Measurements from ENCODE around the gene POLR1A. TPM values are rescaled to one million over a fixed set of nuclear protein-coding genes. Genes with fewer than 3 reads are reported as not detected.
A peak's percentile ranks its signal among the peaks of the same experiment; 100 is the strongest.

Gene POLR1A
- total RNA-seq, 1 donor from 2014 or later: 43.2 TPM

- Mint-ChIP-seq H3K27me3 (ENCODE audit: unreplicated experiment) (no peaks in the 10 kb centered on the region), H3K27ac (ENCODE audit: unreplicated experiment) (no peak overlapping the region), H3K4me3 (ENCODE audit: unreplicated experiment) (no peak overlapping the region), H3K4me1 (ENCODE audit: unreplicated experiment) (no peaks in the 10 kb centered on the region), H3K9me3 (ENCODE audit: unreplicated experiment) (no peaks in the 10 kb centered on the region), H3K36me3 (ENCODE audit: unreplicated experiment) (no peaks in the 10 kb centered on the region)
- DNase-seq (ENCODE audit: extremely low spot score, unreplicated experiment): peak; percentile 72
- TF ChIP-seq CTCF (IDR thresholded peaks at IDR 0.05): no peak
Observed at GRCh38 chr2:85988175-85988913, 117.3 kb downstream of the POLR1A start.

GRCh38 chr2:85987266-85988174 lies 118.2 kb downstream of the POLR1A start:
- H3K27me3 Mint-ChIP-seq (ENCODE audit: unreplicated experiment): no peaks in the 10 kb centered on the region
- no peak overlapping the region for H3K27ac Mint-ChIP-seq (ENCODE audit: unreplicated experiment)
- no peaks in the 10 kb centered on the region for H3K36me3 Mint-ChIP-seq (ENCODE audit: unreplicated experiment)
- no peaks in the 10 kb centered on the region for H3K9me3 Mint-ChIP-seq (ENCODE audit: unreplicated experiment)
- DNase-seq (ENCODE audit: extremely low spot score, unreplicated experiment): peak; percentile 62
- no peak overlapping the region for H3K4me3 Mint-ChIP-seq (ENCODE audit: unreplicated experiment)
- no peaks in the 10 kb centered on the region for H3K4me1 Mint-ChIP-seq (ENCODE audit: unreplicated experiment)
- no peak for TF ChIP-seq CTCF (IDR thresholded peaks at IDR 0.05)

GRCh38 chr2:85986121-85986520 lies 119.6 kb downstream of the POLR1A start:
- H3K27ac Mint-ChIP-seq (ENCODE audit: unreplicated experiment): no peak overlapping the region
- no peaks in the 10 kb centered on the region for H3K36me3 Mint-ChIP-seq (ENCODE audit: unreplicated experiment)
- no peaks in the 10 kb centered on the region for H3K9me3 Mint-ChIP-seq (ENCODE audit: unreplicated experiment)
- no peak overlapping the region for H3K4me3 Mint-ChIP-seq (ENCODE audit: unreplicated experiment)
- TF ChIP-seq CTCF (IDR thresholded peaks at IDR 0.05): no peak
- no peaks in the 10 kb centered on the region for H3K27me3 Mint-ChIP-seq (ENCODE audit: unreplicated experiment)
- DNase-seq (ENCODE audit: extremely low spot score, unreplicated experiment): peak; percentile 44
- H3K4me1 Mint-ChIP-seq (ENCODE audit: unreplicated experiment): no peaks in the 10 kb centered on the region

GRCh38 chr2:85984788-85985187 lies 120.9 kb downstream of the POLR1A start:
- TF ChIP-seq CTCF (IDR thresholded peaks at IDR 0.05): no peak
- Mint-ChIP-seq H3K36me3 (ENCODE audit: unreplicated experiment) (no peaks in the 10 kb centered on the region), H3K4me3 (ENCODE audit: unreplicated experiment) (no peak overlapping the region), H3K4me1 (ENCODE audit: unreplicated experiment) (peaks cover 3% of the 10 kb centered on the region), H3K27me3 (ENCODE audit: unreplicated experiment) (no peaks in the 10 kb centered on the region), H3K27ac (ENCODE audit: unreplicated experiment) (no peak overlapping the region), H3K9me3 (ENCODE audit: unreplicated experiment) (no peaks in the 10 kb centered on the region)
- DNase-seq (ENCODE audit: extremely low spot score, unreplicated experiment): peak; percentile 49

GRCh38 chr2:85983766-85984165 lies 121.9 kb downstream of the POLR1A start:
- Mint-ChIP-seq H3K9me3 (ENCODE audit: unreplicated experiment) (no peaks in the 10 kb centered on the region), H3K27me3 (ENCODE audit: unreplicated experiment) (no peaks in the 10 kb centered on the region), H3K36me3 (ENCODE audit: unreplicated experiment) (no peaks in the 10 kb centered on the region), H3K4me1 (ENCODE audit: unreplicated experiment) (peaks cover 14% of the 10 kb centered on the region), H3K4me3 (ENCODE audit: unreplicated experiment) (no peak overlapping the region), H3K27ac (ENCODE audit: unreplicated experiment) (no peak overlapping the region)
- TF ChIP-seq CTCF (IDR thresholded peaks at IDR 0.05): no peak
- DNase-seq (ENCODE audit: extremely low spot score, unreplicated experiment): peak; percentile 56
